Measurements from ENCODE around the gene PLBD1. TPM values are rescaled to one million over a fixed set of nuclear protein-coding genes. Genes with fewer than 3 reads are reported as not detected.

Gene PLBD1
- 3.6 to 13.4 TPM (median 7.2 TPM) in 3 replicates for polyA plus RNA-seq
- 23.7 TPM for polyA plus RNA-seq (2011; ENCODE audit: low read depth)
- 4.4 and 9.0 TPM in 2 replicates for polyA plus RNA-seq (2011; cell fraction: cytosol; rRNA removed)
- 14.0 and 16.9 TPM in 2 replicates for polyA plus RNA-seq (2011; cell fraction: nucleus; rRNA removed)
- polyA plus RNA-seq (2012; ENCODE audit: low replicate concordance) = 2.5 and 20.6 TPM in 2 replicates
- polyA minus RNA-seq = 6.4 to 8.3 TPM in 2 of 3 replicates, not detected in the other
- 5.9 TPM for polyA minus RNA-seq (2011; cell fraction: cytosol; rRNA and poly(A)+ RNA removed)
- polyA minus RNA-seq (2011; cell fraction: nucleus; rRNA and poly(A)+ RNA removed) = 10.4 and 20.9 TPM in 2 replicates

- Histone ChIP-seq H3K4me3 (ENCODE audit: control insufficient read depth in 2 of 3, extremely low read depth in 1 of 3, insufficient read depth in 2 of 3, low read depth in 1 of 3, low read length in 3 of 3) (peak within 1 kb of the TSS; percentile 40 to 65 (median 55)), H3K36me3 (ENCODE audit: control insufficient read depth in 2 of 2, extremely low read depth in 1 of 2, insufficient read depth in 2 of 2, low read length in 2 of 2) (no peaks in the 10 kb centered on the region), H3K9ac (ENCODE audit: control insufficient read depth, extremely low read depth, insufficient read depth, low read length) (peak within 1 kb of the TSS; percentile 57), H3K9me3 (ENCODE audit: control insufficient read depth, low read depth, low read length) (no peaks in the 10 kb centered on the region), H4K20me1 (ENCODE audit: control insufficient read depth, extremely low read depth, insufficient read depth, low read length) (no peaks in the 10 kb centered on the region), H3K27ac (ENCODE audit: control insufficient read depth, insufficient read depth, low read length) (no peak within 1 kb of the TSS), H3K27me3 (ENCODE audit: control insufficient read depth, extremely low read depth, insufficient read depth, low read length) (no peaks in the 10 kb centered on the region), H3K4me1 (ENCODE audit: control insufficient read depth, extremely low read depth, insufficient read depth, low read length) (peaks cover 10% of the 10 kb centered on the region), H2AFZ (ENCODE audit: control insufficient read depth, low read length) (peak within 1 kb of the TSS; percentile 82), H3K9me1 (ENCODE audit: control insufficient read depth, extremely low read depth, insufficient read depth, low read length) (no peaks in the 10 kb centered on the region), H3K79me2 (ENCODE audit: control insufficient read depth, insufficient read depth, low read length) (no peaks in the 10 kb centered on the region), H3K4me2 (ENCODE audit: control insufficient read depth, extremely low read depth, insufficient read depth, low read depth, low read length) (peak within 1 kb of the TSS; percentile 92)
- FAIRE-seq (no peak), DNase-seq (ENCODE audit: low read depth, low spot score) (no peak)
- dilution Hi-C loops (cut with MboI; ENCODE audit: extremely low pct_ligation_motif_present, low sequenced_read_pairs) = no loop called here
- TF ChIP-seq EZH2 (IDR thresholded peaks at IDR 0.05; ENCODE audit: low read length) (no peak), CTCF (optimal IDR thresholded peaks at IDR 0.05 in 1 of 3, IDR thresholded peaks at IDR 0.05 in 1 of 3, conservative IDR thresholded peaks at IDR 0.05 in 1 of 3; ENCODE audit: extremely low read depth in 1 of 3, insufficient read depth in 2 of 3, low read length in 3 of 3) (no peak)
These were observed at the start of gene PLBD1 for GRCh38 chr12:14567351-14568162. Gene PLBD1 (minus strand): TSS chr12:14567883. CDS start chr12:14567696, 187 bp downstream.

GRCh38 chr12:14614704-14615121 lies 47.0 kb upstream of the PLBD1 start:
- Histone ChIP-seq H3K27ac (ENCODE audit: control insufficient read depth, insufficient read depth, low read length) (no peak overlapping the region), H3K4me2 (ENCODE audit: control insufficient read depth, extremely low read depth, insufficient read depth, low read depth, low read length) (no peak overlapping the region), H3K4me1 (ENCODE audit: control insufficient read depth, extremely low read depth, insufficient read depth, low read length) (peaks cover 9% of the 10 kb centered on the region), H4K20me1 (ENCODE audit: control insufficient read depth, extremely low read depth, insufficient read depth, low read length) (no peaks in the 10 kb centered on the region), H3K4me3 (ENCODE audit: control insufficient read depth in 2 of 3, extremely low read depth in 1 of 3, insufficient read depth in 2 of 3, low read depth in 1 of 3, low read length in 3 of 3) (no peak overlapping the region), H3K27me3 (ENCODE audit: control insufficient read depth, extremely low read depth, insufficient read depth, low read length) (no peaks in the 10 kb centered on the region), H3K9ac (ENCODE audit: control insufficient read depth, extremely low read depth, insufficient read depth, low read length) (no peak overlapping the region), H3K79me2 (ENCODE audit: control insufficient read depth, insufficient read depth, low read length) (no peaks in the 10 kb centered on the region), H3K36me3 (ENCODE audit: control insufficient read depth in 2 of 2, extremely low read depth in 1 of 2, insufficient read depth in 2 of 2, low read length in 2 of 2) (no peaks in the 10 kb centered on the region), H2AFZ (ENCODE audit: control insufficient read depth, low read length) (peak overlapping the region; percentile 19), H3K9me1 (ENCODE audit: control insufficient read depth, extremely low read depth, insufficient read depth, low read length) (no peaks in the 10 kb centered on the region), H3K9me3 (ENCODE audit: control insufficient read depth, low read depth, low read length) (no peaks in the 10 kb centered on the region)
- DNase-seq (ENCODE audit: low read depth, low spot score) = no peak
- TF ChIP-seq EZH2 (IDR thresholded peaks at IDR 0.05; ENCODE audit: low read length) = no peak
- peak; percentile 20 for FAIRE-seq
- dilution Hi-C loops (cut with MboI; ENCODE audit: extremely low pct_ligation_motif_present, low sequenced_read_pairs) = no loop called here

Measured in keratinocyte (primary cell).